HepG2 (cell line): ENCODE results near the gene FANCG. TPM values are rescaled to one million over a fixed set of nuclear protein-coding genes. Genes with fewer than 3 reads are reported as not detected.

Source experiments
- AHDC1 ChIP-seq: sonication (generic); formaldehyde crosslinking; IDR thresholded peaks from 2 replicates; pipeline ENCODE4 v1.5.1; 2020; ENCODE audit warnings: mild to moderate bottlenecking, missing genetic modification reagents, borderline replicate concordance
- IRF2 ChIP-seq: IDR thresholded peaks from 2 replicates; pipeline ENCODE4 v1.6.1; 2018; ENCODE audit warnings: missing genetic modification reagents, missing compliant biosample characterization
- PAX8 ChIP-seq: sonication (generic); formaldehyde crosslinking; IDR thresholded peaks from 2 replicates; pipeline ENCODE4 v1.8.0; 2022; ENCODE audit warnings: mild to moderate bottlenecking, missing genetic modification reagents, borderline replicate concordance
- SOX13 ChIP-seq, 3 experiments: fragments of 450-650 bp in 1 of 3; sonication (generic) in 1 of 3; formaldehyde crosslinking in 1 of 3; IDR thresholded peaks in 2 of 3; conservative IDR thresholded peaks in 1 of 3; 2 replicates each; pipeline versions ENCODE4 v1.5.0 to v1.6.1; 2016 to 2020; ENCODE audit warnings: antibody characterized with exemption in 1 of 3, mild to moderate bottlenecking in 1 of 3, missing compliant biosample characterization in 1 of 3, missing genetic modification reagents in 1 of 3, moderate library complexity in 1 of 3
- SRSF9 ChIP-seq: fragments of 200-400 bp; formaldehyde crosslinking; IDR thresholded peaks from 2 replicates; pipeline ENCODE4 v1.6.1; 2018; ENCODE audit warnings: borderline replicate concordance, mild to moderate bottlenecking, low read depth, low read length; ENCODE audit not compliant: insufficient read depth, poor library complexity, severe bottlenecking
- ZNF350 ChIP-seq: sonication (generic); formaldehyde crosslinking; IDR thresholded peaks from 2 replicates; pipeline ENCODE4 v1.4.0; 2020; ENCODE audit warnings: mild to moderate bottlenecking, low read depth, missing genetic modification reagents, borderline replicate concordance
- ZNF451 ChIP-seq: sonication (generic); formaldehyde crosslinking; IDR thresholded peaks from 2 replicates; pipeline ENCODE4 v1.5.0; 2020; ENCODE audit warnings: mild to moderate bottlenecking, missing genetic modification reagents
- ZNF501 ChIP-seq: sonication (generic); formaldehyde crosslinking; IDR thresholded peaks from 2 replicates; pipeline ENCODE4 v1.5.1; 2020; ENCODE audit warnings: mild to moderate bottlenecking, moderate library complexity, missing genetic modification reagents
- ZNF629 ChIP-seq: sonication (generic); formaldehyde crosslinking; conservative IDR thresholded peaks from 2 replicates; pipeline ENCODE4 v1.5.0; 2020; ENCODE audit warnings: missing genetic modification reagents
- polyA plus RNA-seq, 8 experiments: library from polyadenylated mRNA; depleted of rRNA in 3 of 8; stranded (reverse) in 7 of 8; unstranded in 1 of 8; fragments of >200 nt; fragmentation: Illumina TruSeq in 4 of 8; extraction: Trizol in 4 of 8; gene quantifications; 2 replicates each; pipeline versions ENCODE4 v1.2.1 to v1.2.3, GENCODE V29; 2011 to 2016; ENCODE audit warnings: low read depth in 4 of 8, missing spikeins in 1 of 8, mixed read lengths in 1 of 8; ENCODE audit not compliant: insufficient read depth in 1 of 8
- total RNA-seq, 5 experiments: library from RNA; depleted of rRNA; stranded (reverse); fragments of >200 nt; fragmentation: Illumina TruSeq; extraction: Trizol; gene quantifications; 2 replicates each; pipeline ENCODE4 v1.2.3, GENCODE V29; 2016; ENCODE audit warnings: low read depth in 1 of 5
- TF ChIP-seq, protein P1 (sequence below): sonication (generic); formaldehyde crosslinking; IDR thresholded peaks from 2 replicates; pipeline ENCODE4 v1.4.0; 2020; ENCODE audit warnings: mild to moderate bottlenecking, missing genetic modification reagents, borderline replicate concordance
- TF ChIP-seq, protein P2 (sequence below): IDR thresholded peaks from 2 replicates; pipeline ENCODE4 v1.6.1; 2016; ENCODE audit warnings: mild to moderate bottlenecking
- TF ChIP-seq, protein P3 (sequence below): sonication (generic); formaldehyde crosslinking; IDR thresholded peaks from 2 replicates; pipeline ENCODE4 v1.5.0; 2020; ENCODE audit warnings: missing genetic modification reagents, mild to moderate bottlenecking, borderline replicate concordance

Gene FANCG
- total and polyA plus RNA-seq, 2 of the 13 experiments (the other 11 are each of a cell fraction or from before 2014, with no cell fraction given): 14.4 to 45.1 TPM

GRCh38 chr9:35079426-35080341, at the start of gene FANCG (continued):
- TF ChIP-seq, protein P1, sequence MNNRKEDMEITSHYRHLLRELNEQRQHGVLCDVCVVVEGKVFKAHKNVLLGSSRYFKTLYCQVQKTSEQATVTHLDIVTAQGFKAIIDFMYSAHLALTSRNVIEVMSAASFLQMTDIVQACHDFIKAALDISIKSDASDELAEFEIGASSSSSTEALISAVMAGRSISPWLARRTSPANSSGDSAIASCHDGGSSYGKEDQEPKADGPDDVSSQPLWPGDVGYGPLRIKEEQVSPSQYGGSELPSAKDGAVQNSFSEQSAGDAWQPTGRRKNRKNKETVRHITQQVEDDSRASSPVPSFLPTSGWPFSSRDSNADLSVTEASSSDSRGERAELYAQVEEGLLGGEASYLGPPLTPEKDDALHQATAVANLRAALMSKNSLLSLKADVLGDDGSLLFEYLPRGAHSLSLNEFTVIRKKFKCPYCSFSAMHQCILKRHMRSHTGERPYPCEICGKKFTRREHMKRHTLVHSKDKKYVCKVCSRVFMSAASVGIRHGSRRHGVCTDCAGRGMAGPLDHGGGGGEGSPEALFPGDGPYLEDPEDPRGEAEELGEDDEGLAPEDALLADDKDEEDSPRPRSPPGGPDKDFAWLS (CRISPR knock-in tag): no peak
- TF ChIP-seq ZNF629 (CRISPR knock-in tag): 0 out of 2 replicates have a peak, but pooled peaks have one; percentile 4
- TF ChIP-seq, protein P2, sequence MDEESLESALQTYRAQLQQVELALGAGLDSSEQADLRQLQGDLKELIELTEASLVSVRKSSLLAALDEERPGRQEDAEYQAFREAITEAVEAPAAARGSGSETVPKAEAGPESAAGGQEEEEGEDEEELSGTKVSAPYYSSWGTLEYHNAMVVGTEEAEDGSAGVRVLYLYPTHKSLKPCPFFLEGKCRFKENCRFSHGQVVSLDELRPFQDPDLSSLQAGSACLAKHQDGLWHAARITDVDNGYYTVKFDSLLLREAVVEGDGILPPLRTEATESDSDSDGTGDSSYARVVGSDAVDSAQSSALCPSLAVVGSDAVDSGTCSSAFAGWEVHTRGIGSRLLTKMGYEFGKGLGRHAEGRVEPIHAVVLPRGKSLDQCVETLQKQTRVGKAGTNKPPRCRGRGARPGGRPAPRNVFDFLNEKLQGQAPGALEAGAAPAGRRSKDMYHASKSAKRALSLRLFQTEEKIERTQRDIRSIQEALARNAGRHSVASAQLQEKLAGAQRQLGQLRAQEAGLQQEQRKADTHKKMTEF: peak; percentile 74
- peak; percentile 90 for TF ChIP-seq ZNF350 (CRISPR knock-in tag)
- TF ChIP-seq, protein P3, sequence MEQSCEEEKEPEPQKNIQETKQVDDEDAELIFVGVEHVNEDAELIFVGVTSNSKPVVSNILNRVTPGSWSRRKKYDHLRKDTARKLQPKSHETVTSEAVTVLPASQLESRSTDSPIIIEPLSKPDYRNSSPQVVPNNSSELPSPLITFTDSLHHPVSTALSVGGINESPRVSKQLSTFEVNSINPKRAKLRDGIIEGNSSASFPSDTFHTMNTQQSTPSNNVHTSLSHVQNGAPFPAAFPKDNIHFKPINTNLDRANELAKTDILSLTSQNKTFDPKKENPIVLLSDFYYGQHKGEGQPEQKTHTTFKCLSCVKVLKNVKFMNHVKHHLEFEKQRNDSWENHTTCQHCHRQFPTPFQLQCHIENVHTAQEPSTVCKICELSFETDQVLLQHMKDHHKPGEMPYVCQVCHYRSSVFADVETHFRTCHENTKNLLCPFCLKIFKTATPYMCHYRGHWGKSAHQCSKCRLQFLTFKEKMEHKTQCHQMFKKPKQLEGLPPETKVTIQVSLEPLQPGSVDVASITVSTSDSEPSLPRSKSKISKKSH (CRISPR knock-in tag): peak; percentile 89; the same call in 1 of the 2 replicates
- no peak for TF ChIP-seq PAX8 (CRISPR knock-in tag)
- peak; percentile 56; the same call in 1 of the 2 replicates for TF ChIP-seq IRF2 (CRISPR knock-in tag)
- TF ChIP-seq ZNF501 (CRISPR knock-in tag): peak; percentile 88; the same call in 1 of the 2 replicates
- TF ChIP-seq AHDC1 (CRISPR knock-in tag): no peak
- TF ChIP-seq SRSF9: no peak
- no peak for TF ChIP-seq SOX13 (IDR thresholded peaks at IDR 0.05)
- TF ChIP-seq SOX13 (CRISPR knock-in tag; conservative IDR thresholded peaks at IDR 0.05 in 1 of 2, IDR thresholded peaks at IDR 0.05 in 1 of 2): peak in 1 of 2 experiments; percentile 22; a peak in 1 of 4 replicates
- TF ChIP-seq ZNF451: 0 out of 2 replicates have a peak, but pooled peaks have one; percentile 54
